ENCODE results near the gene TAF15.

Gene TAF15

GRCh38 chr17:35825206-35825605 lies 15.9 kb downstream of the TAF15 start:
- DNase-seq: no peak

- no peak for DNase-seq
Observed at GRCh38 chr17:35841101-35841500, 31.8 kb downstream of the TAF15 start.

- DNase-seq: no peak
Observed at GRCh38 chr17:35841505-35841904, 32.2 kb downstream of the TAF15 start.

DNA sequence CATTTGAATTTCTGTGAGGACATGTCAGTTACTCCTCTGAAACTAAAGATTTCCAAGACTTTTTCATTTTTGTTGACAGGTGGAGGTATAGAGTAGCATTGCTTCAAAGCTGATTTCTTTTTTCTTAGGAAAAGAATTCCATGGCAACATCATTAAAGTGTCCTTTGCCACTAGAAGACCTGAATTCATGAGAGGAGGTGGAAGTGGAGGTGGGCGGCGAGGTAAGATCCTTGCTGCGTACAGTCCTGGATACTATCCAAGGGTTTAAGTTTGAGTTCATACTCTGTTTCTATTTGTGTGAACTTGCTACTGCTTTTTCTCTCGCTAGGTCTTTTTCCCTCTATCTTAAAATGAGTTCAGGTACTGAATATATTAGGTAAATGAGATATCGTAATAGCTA lies 33.0 kb downstream of the TAF15 start:
- no peak for DNase-seq

DNA sequence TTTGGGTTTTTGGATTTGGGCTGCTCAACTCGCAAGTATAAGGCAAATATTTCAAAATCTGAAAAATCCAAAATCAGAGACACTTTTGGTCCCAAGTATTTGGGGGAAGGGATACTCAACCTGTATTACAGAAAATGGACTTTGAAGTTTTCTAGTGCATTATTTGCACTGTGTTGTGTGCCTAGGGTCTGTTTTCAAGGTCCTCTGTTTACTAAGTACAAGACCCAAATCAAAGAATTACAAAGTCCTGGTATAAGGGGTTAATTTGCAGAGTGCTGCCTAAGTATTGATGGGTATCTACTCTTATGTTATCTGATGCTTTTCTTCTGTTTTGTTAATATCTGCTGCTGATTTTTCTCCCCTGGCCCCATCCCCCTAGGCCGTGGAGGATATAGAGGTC lies 34.4 kb downstream of the TAF15 start:
- DNase-seq: no peak

- no peak for DNase-seq
Observed at GRCh38 chr17:35844547-35844946, 35.3 kb downstream of the TAF15 start.

- no peak for DNase-seq
Observed at GRCh38 chr17:35846055-35846809, 36.9 kb downstream of the TAF15 start.

DNA sequence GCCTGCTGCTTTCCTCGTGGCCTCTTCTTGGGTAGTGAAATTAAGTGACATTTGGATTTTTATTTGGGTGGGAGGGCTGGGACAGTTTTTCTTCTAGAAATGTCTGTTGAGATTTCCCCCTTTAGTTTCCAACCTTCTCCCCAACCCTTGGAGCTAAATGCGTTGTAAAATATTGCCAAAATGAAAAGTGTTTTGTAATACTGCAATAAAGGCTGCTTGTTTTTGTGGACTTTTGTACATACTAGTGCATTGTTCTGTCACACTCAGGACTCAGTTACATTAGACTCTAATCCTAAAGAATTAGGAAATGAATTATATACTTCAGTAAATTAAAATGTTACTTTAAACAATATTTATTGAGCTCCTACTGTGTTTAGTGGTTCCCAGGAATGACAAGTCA lies 37.7 kb downstream of the TAF15 start:
- no peak for DNase-seq

- no peak for DNase-seq
Observed at GRCh38 chr17:35847633-35848373, 38.5 kb downstream of the TAF15 start.

DNA sequence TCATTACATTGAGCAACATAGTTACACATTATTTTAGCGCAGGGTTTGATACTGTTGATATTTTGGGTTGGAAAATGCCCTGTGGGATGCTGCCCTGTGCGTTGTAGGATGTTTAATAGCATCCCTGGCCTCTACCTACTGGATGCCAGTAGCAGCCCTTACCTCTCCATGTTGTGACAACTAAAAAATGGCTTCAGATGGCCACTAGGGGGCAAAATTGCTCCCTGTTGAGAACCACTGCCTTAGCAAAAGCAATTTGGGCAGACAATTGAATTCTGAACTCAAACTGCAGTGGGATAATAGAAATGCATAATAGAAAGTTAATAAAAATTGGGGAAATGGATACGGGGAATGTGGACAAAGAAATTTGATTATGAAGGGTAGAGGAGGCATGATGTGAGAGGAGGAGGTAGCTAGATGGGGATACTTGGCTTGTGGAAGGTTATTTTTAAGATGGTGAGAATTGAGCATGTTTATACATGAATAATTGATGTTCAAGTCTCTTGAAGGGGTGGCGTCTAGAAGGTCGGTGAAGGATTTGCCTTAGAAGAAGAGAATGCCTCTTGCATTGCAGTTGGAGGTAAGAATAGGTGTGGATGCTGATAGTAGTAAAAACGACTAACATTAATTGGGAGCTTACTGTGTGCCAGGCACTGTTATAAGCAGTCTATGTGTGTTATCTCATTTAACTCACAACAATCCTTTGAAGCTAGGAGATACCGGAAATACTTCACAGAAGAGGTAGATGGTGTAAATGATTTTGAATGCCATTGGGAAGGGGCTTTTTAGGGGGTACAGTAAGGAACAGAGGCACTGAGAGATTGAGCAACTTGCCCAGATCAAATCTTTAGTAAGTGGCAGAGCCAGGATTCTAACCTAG lies 40.4 kb downstream of the TAF15 start:
- DNase-seq: no peak

DNA sequence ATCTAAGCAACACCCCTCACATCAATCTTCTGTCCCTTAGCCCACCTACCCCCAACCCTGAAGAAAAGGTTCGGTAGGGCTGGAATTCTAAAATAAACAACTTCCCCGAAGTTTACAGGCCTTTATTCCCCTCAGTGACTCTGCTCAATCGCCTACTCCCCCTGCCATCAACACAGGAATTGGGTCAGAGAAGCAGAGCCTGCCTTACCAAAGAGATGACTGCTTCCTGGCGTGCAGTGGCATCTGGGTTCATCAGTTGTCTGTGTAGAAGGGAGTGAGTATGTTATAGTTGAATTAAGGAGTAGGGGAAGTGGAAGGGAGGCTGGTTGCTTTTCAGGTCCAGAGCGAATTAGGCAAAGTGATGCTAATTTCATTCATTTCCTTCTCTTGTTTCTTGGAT lies 46.7 kb downstream of the TAF15 start:
- DNase-seq: no peak

- no peak for DNase-seq
Observed at GRCh38 chr17:35856603-35857002, 47.3 kb downstream of the TAF15 start.

GRCh38 chr17:35864853-35865252 lies 55.6 kb downstream of the TAF15 start:
- no peak for DNase-seq

DNA sequence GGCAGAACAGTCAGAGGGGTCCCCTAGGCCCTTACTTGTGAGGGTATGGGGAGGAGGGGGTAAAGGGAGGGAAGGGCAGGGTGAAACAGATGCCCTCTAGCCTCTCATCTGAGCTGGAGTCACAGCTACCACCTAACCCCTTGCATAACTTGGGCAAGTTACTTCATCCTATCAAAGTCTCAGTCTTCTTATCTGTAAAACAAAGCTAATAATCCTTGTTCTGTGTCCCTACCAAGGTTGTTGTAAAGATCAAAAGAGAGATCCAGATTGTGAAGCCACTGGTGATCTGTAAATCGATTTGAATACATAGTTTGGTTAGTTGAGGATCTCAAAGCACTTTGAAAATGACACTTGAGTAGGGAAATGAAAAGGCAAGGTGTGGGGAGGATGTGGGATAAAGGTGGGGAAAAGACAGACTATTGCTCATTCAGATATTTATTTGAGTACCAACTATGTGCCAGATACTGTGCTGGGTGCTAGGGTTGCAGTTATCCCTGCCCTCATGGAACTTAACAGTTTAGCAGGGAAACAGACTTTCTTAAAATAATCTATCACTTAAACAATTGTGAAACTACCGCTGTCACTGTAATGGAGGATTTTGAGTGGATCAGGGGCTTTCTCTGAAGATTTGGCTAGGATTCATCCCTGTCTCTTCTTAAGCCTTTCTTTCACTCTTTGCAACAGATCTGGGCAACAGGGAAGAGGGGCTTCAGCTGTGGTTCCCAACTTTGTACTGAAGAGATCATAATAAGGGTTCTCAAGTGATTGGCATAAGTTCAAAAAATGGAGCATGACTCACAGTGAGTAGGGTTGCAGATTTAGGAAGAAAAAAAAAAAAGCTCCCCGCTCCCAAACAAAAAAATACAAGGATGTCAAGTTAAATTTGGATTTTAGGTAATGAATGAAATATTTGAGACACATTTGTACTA lies 56.4 kb downstream of the TAF15 start:
- DNase-seq: no peak

- no peak for DNase-seq
Observed at GRCh38 chr17:35866341-35866950, 57.2 kb downstream of the TAF15 start.

- no peak for DNase-seq
Observed at GRCh38 chr17:35867574-35867973, 58.3 kb downstream of the TAF15 start.

- DNase-seq: no peak
Observed at GRCh38 chr17:35868737-35869136, 59.5 kb downstream of the TAF15 start, which contains the start of gene HEATR9. Gene HEATR9, minus strand, starts transcription at chr17:35868891. Its CDS starts 149 bp downstream, at chr17:35868742.

- DNase-seq: no peak
Observed at GRCh38 chr17:35870906-35871819, 61.9 kb downstream of the TAF15 start.

GRCh38 chr17:35872196-35872980 lies 63.1 kb downstream of the TAF15 start:
- DNase-seq: no peak

All from GF-D8 (cell line).